AG09309 (cell line): Measurements from ENCODE around the gene NRXN3.
A peak's percentile ranks its signal among the peaks of the same experiment; 100 is the strongest.

Source experiments
- DNase-seq: peaks from one replicate; pipeline ENCODE4 v3.0.0-alpha.2; 2010; ENCODE audit warnings: low read depth
- H3K4me3 ChIP-seq: 2 replicates; pipeline ENCODE4 v1.5.1; 2011; ENCODE audit warnings: mild to moderate bottlenecking, low read depth, low read length, moderate library complexity; ENCODE audit not compliant: control insufficient read depth
- TF ChIP-seq, protein P1 (sequence below): IDR thresholded peaks from 2 replicates; pipeline ENCODE4 v1.5.1; 2011; ENCODE audit warnings: mild to moderate bottlenecking, low read depth, low read length, inconsistent platforms; ENCODE audit not compliant: insufficient read depth, control insufficient read depth; ENCODE audit errors: missing control alignments

The NRXN3 gene

DNA sequence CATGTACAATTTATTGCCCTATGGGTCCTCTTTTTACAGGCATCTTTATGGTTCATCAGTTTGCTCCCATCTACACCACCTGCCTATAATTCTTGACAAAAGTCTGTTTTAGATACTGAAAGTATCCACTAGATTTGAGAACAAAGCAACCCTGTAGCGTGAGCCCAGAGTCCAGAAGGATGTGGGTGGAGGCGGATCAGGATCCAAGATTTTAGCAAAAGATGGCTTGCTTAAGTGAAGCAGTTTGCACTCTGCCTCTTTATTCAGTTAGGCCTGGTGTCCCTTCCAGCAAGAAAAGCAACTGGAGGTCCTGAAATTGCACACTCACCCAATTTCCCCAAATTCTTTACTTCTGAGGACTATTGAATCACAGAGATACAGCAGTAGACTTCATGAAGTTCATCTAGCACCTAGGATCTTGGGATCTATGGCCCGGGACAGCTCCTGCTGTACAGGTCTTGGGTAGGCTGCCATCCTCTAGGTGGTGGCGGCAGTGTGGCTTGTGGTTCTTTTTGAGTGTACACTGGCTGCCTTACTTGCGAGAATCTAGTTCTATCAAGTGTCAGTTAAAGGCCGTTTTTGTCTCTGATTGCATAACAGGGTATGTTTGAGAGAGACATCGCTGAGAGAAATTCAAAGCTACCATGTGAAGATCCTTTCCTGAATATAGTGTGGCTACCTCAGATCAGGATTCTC is 873.2 kb downstream of the NRXN3 start:
- TF ChIP-seq, protein P1, sequence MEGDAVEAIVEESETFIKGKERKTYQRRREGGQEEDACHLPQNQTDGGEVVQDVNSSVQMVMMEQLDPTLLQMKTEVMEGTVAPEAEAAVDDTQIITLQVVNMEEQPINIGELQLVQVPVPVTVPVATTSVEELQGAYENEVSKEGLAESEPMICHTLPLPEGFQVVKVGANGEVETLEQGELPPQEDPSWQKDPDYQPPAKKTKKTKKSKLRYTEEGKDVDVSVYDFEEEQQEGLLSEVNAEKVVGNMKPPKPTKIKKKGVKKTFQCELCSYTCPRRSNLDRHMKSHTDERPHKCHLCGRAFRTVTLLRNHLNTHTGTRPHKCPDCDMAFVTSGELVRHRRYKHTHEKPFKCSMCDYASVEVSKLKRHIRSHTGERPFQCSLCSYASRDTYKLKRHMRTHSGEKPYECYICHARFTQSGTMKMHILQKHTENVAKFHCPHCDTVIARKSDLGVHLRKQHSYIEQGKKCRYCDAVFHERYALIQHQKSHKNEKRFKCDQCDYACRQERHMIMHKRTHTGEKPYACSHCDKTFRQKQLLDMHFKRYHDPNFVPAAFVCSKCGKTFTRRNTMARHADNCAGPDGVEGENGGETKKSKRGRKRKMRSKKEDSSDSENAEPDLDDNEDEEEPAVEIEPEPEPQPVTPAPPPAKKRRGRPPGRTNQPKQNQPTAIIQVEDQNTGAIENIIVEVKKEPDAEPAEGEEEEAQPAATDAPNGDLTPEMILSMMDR, result no peak
- H3K4me3 ChIP-seq, result no peak overlapping the region
- DNase-seq, result no peak

GRCh38 chr14:79044894-79045624 is 874.9 kb downstream of the NRXN3 start:
- no peak overlapping the region for H3K4me3 ChIP-seq
- TF ChIP-seq, protein P1, result no peak
- peak; percentile 52 for DNase-seq

DNA sequence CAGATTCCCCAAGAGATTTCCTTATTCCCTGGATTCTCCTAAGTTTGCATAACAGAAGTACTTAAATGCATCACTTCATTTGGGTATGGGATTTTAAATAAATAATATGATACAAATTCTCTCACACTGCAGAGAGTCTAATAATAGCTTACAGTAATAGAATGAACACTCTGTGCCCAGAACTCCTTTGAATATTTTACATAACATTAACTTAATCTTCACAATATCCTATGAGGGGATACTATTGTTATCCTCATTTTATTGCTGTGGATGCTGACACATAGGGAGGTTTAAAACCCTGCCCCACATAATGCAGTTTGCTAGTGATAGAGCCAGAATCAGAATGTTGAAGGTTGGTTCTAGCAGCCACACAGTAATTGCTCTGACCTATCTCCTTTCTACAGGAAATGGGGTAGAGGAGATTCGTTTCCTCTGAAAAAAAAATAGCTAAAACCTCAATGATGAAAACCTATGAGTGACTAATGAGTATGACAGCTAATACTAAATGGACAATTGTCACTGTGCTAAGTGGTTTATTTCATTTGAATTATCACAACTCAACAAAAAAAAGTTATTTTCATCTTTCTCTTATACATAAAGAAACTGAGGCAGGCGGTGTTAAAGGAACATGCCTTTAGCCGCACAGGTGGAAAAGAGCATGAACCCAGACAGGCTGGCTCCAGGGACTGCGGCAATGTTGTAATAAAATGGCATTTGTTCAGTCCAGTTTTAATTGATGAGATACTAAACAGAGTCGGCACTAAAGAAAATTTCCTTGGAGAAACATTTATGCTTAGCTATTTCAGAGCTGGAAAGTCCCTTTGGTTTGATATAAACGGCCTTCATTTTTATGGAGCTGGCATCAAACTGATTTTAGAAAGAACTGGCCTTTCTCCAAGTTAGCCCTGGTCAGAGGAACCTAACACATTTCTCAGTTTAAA is 880.9 kb downstream of the NRXN3 start:
- TF ChIP-seq, protein P1, result no peak
- no peak overlapping the region for H3K4me3 ChIP-seq
- DNase-seq, result no peak

DNA sequence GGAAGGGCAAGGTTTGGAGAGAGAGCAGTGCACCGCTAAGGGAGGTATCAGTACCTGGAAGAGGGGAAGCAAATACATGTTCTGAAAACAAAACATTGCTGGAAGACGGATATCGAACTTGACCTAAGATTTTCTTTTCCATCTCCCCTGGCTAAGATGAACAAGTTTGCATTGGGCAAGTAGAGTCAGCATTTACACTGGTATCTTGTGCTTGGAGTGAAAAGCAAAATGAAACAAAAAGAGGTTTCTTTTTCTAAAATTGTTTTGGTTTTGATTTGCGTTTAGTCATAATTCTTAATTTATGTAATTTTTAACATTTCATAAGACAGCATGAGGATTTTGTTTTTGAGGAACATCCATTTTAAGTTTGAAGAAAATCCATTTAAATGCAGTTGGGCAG is 881.6 kb downstream of the NRXN3 start:
- TF ChIP-seq, protein P1, result no peak
- H3K4me3 ChIP-seq, result no peak overlapping the region
- no peak for DNase-seq

GRCh38 chr14:79056879-79057278 is 886.7 kb downstream of the NRXN3 start:
- TF ChIP-seq, protein P1, result no peak
- DNase-seq, result no peak
- H3K4me3 ChIP-seq, result no peak overlapping the region

- H3K4me3 ChIP-seq, result no peak overlapping the region
- DNase-seq, result no peak
- TF ChIP-seq, protein P1, result no peak
Observed at GRCh38 chr14:79057333-79057732, 887.2 kb downstream of the NRXN3 start.
